K562 (cell line): ENCODE measurements around the gene SLC39A7. TPM values are rescaled to one million over a fixed set of nuclear protein-coding genes. Genes with fewer than 3 reads are reported as not detected.

Experiments
- CHD2 ChIP-seq: IDR thresholded peaks from 2 replicates; pipeline ENCODE4 v1.6.1; 2011; ENCODE audit warnings: low read depth, low read length
- NR2F6 ChIP-seq: fragments of 450-650 bp; formaldehyde crosslinking; IDR thresholded peaks from 2 replicates; pipeline ENCODE4 v1.4.0; 2020; ENCODE audit warnings: mild to moderate bottlenecking
- ZBTB1 ChIP-seq: sonication (generic); formaldehyde crosslinking; IDR thresholded peaks from 2 replicates; pipeline ENCODE4 v1.8.1; 2023; ENCODE audit warnings: missing genetic modification reagents, low read depth, mild to moderate bottlenecking, borderline replicate concordance
- polyA plus RNA-seq, 8 experiments: library from polyadenylated mRNA; depleted of rRNA in 4 of 8; stranded (reverse) in 5 of 8; unstranded in 3 of 8; fragments of >200 nt; fragmentation: Nextera tagmentation in 2 of 8; fragmentation: Illumina TruSeq in 1 of 8; extraction: Ambion mirVana in 2 of 8; extraction: Trizol in 1 of 8; gene quantifications; 2 replicates each; pipeline versions ENCODE4 v1.2.1 to v1.2.3, GENCODE V29; 2011 to 2014; ENCODE audit warnings: inconsistent platforms in 1 of 8, missing spikeins in 1 of 8
- total RNA-seq, 7 experiments: library from RNA; depleted of rRNA in 6 of 7; stranded (reverse); fragments of >200 nt in 6 of 7; fragmentation: Illumina TruSeq in 2 of 7; extraction: Trizol in 2 of 7; gene quantifications; 2 replicates each; pipeline versions ENCODE4 v1.2.1 to v1.2.3, GENCODE V29; 2011 to 2021; ENCODE audit warnings: low replicate concordance in 1 of 7
- TF ChIP-seq, protein P1 (sequence below): fragments of 450-650 bp; IDR thresholded peaks from 2 replicates; pipeline ENCODE4 v1.6.1; 2017; ENCODE audit warnings: mild to moderate bottlenecking, moderate library complexity
- TF ChIP-seq, protein P2 (sequence below), 2 experiments: fragments of 450-650 bp in 1 of 2; sonication (generic) in 1 of 2; formaldehyde crosslinking in 1 of 2; IDR thresholded peaks; 2 replicates each; pipeline versions ENCODE4 v1.7.1 to v1.9.0; 2016 to 2022; ENCODE audit warnings: inconsistent platforms in 1 of 2, mild to moderate bottlenecking in 1 of 2, missing genetic modification reagents in 1 of 2
- TF ChIP-seq, protein P3 (sequence below), 2 experiments: fragments of 450-650 bp; IDR thresholded peaks; 2 replicates each; pipeline ENCODE4 v1.6.1; 2018; ENCODE audit warnings: mild to moderate bottlenecking in 2 of 2, low read depth in 1 of 2; ENCODE audit not compliant: partially characterized antibody in 2 of 2
- TF ChIP-seq, protein P4 (sequence below): fragments of 250-450 bp; sonication (Bioruptor Pico); IDR thresholded peaks from 2 replicates; pipeline ENCODE4 v1.8.0; 2021; ENCODE audit warnings: moderate library complexity, mild to moderate bottlenecking, inconsistent platforms
- TF ChIP-seq, protein P5 (sequence below): fragments of 450-650 bp; formaldehyde crosslinking; conservative IDR thresholded peaks from 2 replicates; pipeline ENCODE4 v1.4.0; 2022; ENCODE audit warnings: mild to moderate bottlenecking, missing genetic modification characterization

Gene SLC39A7
- total and polyA plus RNA-seq, 9 of the 15 experiments (the other 6 are each of a cell fraction or from before 2014, with no cell fraction given) = 21.7 to 169 (median 121) TPM

DNA sequence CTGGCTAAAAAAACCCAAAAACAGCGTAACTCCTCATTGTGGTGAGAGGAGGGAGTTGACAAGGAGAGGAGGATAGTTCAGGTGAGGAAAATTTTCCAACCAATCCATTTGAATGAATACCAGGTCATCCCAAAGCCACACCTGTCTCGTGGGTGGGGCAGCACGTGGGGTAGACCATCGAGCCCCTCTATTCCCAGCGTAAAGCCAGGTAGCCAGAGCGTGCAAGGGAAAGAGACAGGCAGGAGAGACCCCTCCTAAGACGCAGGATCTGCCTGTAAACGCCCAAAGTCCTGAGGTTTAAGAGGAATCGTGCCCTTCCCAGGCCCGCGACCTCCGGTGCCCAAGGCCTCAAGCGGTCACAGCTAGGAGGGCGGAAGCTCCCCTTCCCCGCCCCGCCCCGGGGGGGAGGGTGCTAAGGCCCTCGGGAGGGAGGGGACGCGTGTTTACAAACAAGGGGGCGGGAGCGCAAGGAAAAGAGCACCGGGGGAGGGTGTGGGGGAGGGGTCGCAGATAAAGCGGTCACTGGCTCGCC is 914 bp upstream of the SLC39A7 start (continued):
- TF ChIP-seq, protein P1, sequence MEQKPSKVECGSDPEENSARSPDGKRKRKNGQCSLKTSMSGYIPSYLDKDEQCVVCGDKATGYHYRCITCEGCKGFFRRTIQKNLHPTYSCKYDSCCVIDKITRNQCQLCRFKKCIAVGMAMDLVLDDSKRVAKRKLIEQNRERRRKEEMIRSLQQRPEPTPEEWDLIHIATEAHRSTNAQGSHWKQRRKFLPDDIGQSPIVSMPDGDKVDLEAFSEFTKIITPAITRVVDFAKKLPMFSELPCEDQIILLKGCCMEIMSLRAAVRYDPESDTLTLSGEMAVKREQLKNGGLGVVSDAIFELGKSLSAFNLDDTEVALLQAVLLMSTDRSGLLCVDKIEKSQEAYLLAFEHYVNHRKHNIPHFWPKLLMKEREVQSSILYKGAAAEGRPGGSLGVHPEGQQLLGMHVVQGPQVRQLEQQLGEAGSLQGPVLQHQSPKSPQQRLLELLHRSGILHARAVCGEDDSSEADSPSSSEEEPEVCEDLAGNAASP = no peak
- TF ChIP-seq, protein P2, sequence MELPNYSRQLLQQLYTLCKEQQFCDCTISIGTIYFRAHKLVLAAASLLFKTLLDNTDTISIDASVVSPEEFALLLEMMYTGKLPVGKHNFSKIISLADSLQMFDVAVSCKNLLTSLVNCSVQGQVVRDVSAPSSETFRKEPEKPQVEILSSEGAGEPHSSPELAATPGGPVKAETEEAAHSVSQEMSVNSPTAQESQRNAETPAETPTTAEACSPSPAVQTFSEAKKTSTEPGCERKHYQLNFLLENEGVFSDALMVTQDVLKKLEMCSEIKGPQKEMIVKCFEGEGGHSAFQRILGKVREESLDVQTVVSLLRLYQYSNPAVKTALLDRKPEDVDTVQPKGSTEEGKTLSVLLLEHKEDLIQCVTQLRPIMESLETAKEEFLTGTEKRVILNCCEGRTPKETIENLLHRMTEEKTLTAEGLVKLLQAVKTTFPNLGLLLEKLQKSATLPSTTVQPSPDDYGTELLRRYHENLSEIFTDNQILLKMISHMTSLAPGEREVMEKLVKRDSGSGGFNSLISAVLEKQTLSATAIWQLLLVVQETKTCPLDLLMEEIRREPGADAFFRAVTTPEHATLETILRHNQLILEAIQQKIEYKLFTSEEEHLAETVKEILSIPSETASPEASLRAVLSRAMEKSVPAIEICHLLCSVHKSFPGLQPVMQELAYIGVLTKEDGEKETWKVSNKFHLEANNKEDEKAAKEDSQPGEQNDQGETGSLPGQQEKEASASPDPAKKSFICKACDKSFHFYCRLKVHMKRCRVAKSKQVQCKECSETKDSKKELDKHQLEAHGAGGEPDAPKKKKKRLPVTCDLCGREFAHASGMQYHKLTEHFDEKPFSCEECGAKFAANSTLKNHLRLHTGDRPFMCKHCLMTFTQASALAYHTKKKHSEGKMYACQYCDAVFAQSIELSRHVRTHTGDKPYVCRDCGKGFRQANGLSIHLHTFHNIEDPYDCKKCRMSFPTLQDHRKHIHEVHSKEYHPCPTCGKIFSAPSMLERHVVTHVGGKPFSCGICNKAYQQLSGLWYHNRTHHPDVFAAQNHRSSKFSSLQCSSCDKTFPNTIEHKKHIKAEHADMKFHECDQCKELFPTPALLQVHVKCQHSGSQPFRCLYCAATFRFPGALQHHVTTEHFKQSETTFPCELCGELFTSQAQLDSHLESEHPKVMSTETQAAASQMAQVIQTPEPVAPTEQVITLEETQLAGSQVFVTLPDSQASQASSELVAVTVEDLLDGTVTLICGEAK (IDR thresholded peaks at IDR 0.05) = no peak
- TF ChIP-seq, protein P2 (CRISPR knock-in tag; IDR thresholded peaks at IDR 0.05) = no peak
- TF ChIP-seq, protein P3, sequence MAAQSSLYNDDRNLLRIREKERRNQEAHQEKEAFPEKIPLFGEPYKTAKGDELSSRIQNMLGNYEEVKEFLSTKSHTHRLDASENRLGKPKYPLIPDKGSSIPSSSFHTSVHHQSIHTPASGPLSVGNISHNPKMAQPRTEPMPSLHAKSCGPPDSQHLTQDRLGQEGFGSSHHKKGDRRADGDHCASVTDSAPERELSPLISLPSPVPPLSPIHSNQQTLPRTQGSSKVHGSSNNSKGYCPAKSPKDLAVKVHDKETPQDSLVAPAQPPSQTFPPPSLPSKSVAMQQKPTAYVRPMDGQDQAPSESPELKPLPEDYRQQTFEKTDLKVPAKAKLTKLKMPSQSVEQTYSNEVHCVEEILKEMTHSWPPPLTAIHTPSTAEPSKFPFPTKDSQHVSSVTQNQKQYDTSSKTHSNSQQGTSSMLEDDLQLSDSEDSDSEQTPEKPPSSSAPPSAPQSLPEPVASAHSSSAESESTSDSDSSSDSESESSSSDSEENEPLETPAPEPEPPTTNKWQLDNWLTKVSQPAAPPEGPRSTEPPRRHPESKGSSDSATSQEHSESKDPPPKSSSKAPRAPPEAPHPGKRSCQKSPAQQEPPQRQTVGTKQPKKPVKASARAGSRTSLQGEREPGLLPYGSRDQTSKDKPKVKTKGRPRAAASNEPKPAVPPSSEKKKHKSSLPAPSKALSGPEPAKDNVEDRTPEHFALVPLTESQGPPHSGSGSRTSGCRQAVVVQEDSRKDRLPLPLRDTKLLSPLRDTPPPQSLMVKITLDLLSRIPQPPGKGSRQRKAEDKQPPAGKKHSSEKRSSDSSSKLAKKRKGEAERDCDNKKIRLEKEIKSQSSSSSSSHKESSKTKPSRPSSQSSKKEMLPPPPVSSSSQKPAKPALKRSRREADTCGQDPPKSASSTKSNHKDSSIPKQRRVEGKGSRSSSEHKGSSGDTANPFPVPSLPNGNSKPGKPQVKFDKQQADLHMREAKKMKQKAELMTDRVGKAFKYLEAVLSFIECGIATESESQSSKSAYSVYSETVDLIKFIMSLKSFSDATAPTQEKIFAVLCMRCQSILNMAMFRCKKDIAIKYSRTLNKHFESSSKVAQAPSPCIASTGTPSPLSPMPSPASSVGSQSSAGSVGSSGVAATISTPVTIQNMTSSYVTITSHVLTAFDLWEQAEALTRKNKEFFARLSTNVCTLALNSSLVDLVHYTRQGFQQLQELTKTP (IDR thresholded peaks at IDR 0.05; ENCODE audit: low read depth in 1 of 2, partially characterized antibody in 2 of 2) = peak in 1 of 2 experiments; percentile 71
- TF ChIP-seq NR2F6 = no peak
- TF ChIP-seq, protein P4, sequence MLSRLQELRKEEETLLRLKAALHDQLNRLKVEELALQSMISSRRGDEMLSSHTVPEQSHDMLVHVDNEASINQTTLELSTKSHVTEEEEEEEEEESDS (CRISPR knock-in tag) = no peak
- no peak for TF ChIP-seq CHD2
- no peak for TF ChIP-seq ZBTB1 (CRISPR knock-in tag)
- TF ChIP-seq, protein P5, sequence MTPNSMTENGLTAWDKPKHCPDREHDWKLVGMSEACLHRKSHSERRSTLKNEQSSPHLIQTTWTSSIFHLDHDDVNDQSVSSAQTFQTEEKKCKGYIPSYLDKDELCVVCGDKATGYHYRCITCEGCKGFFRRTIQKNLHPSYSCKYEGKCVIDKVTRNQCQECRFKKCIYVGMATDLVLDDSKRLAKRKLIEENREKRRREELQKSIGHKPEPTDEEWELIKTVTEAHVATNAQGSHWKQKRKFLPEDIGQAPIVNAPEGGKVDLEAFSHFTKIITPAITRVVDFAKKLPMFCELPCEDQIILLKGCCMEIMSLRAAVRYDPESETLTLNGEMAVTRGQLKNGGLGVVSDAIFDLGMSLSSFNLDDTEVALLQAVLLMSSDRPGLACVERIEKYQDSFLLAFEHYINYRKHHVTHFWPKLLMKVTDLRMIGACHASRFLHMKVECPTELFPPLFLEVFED (CRISPR knock-in tag) = no peak
